Left lung (tissue), 10 donors: ENCODE measurements around the gene ENTPD1. TPM values are rescaled to one million over a fixed set of nuclear protein-coding genes. Genes with fewer than 3 reads are reported as not detected.

ENCODE experiments used
- ATAC-seq: fragments of 200-7000 bp; cut with Tn5 transposase; one replicate; pipeline ENCODE4 v1.9.1; 2020; ENCODE audit warnings: moderate library complexity
- DNase-seq, 4 donors: peaks; one replicate each; pipeline ENCODE4 v3.0.0-alpha.2; 2013 to 2020
- H3K27ac ChIP-seq, 2 donors: fragments of 200-600 bp; sonication (generic) in 1 of 2; one replicate each; pipeline versions ENCODE4 v1.5.0 to v1.8.0; 2020 to 2021
- H3K27me3 ChIP-seq, 2 donors: fragments of 200-600 bp; sonication (generic) in 1 of 2; one replicate each; pipeline versions ENCODE4 v1.5.0 to v1.8.0; 2020 to 2021
- H3K36me3 ChIP-seq, 2 donors: fragments of 200-600 bp; sonication (generic) in 1 of 2; one replicate each; pipeline versions ENCODE4 v1.5.0 to v1.8.0; 2020 to 2021
- H3K4me1 ChIP-seq, 2 donors: fragments of 200-600 bp; one replicate each; pipeline ENCODE4 v1.8.0; 2021
- H3K4me3 ChIP-seq, 2 donors: fragments of 200-600 bp; sonication (generic) in 1 of 2; one replicate each; pipeline versions ENCODE4 v1.5.0 to v1.8.0; 2020 to 2021; ENCODE audit warnings: mild to moderate bottlenecking in 1 of 2
- H3K9me3 ChIP-seq, 2 donors: fragments of 200-600 bp; sonication (generic) in 1 of 2; one replicate each; pipeline versions ENCODE4 v1.5.0 to v1.8.0; 2020 to 2021
- CTCF ChIP-seq, 2 donors: fragments of 200-600 bp; sonication (generic) in 1 of 2; IDR thresholded peaks; one replicate each; pipeline versions ENCODE4 v1.5.0 to v1.8.0; 2021; ENCODE audit warnings: antibody characterized with exemption in 2 of 2
- intact Hi-C, 2 donors: fragments of 100-400 bp; cut with DNase I; formaldehyde crosslinking; loops; one replicate each; pipeline versions ENCODE4 v1.11.2 to v1.14.2; 2022
- polyA plus RNA-seq, 6 donors: library from polyadenylated mRNA; unstranded; fragments of 120-200 nt; gene quantifications; one replicate each; pipeline ENCODE4 v1.2.1, GENCODE V29; 2013; ENCODE audit not compliant: insufficient read length in 6 of 6
- total RNA-seq, 2 donors: library from RNA; stranded (reverse); fragmentation: NEBNext Ultra II Directional; extraction: Animal tissue kit (Norgen Biotek cat#: 25700); gene quantifications; one replicate each; pipeline ENCODE4 v1.2.1, GENCODE V29; 2021
- donor health status: DM: no; HTN: yes; CAD: no.
- donor health status: DM: no; HTN: no; CAD: no.

Gene ENTPD1
- total and polyA plus RNA-seq, 8 donors: 20.2 to 37.6 (median 24.5) TPM

GRCh38 chr10:95742962-95743535, 12.9 kb upstream of the ENTPD1 start:
- peaks cover 0 to 22% of the 10 kb centered on the region in 2 donors for H3K4me1 ChIP-seq
- ATAC-seq: no peak
- no peak overlapping the region for H3K4me3 ChIP-seq
- no peaks in the 10 kb centered on the region for H3K27me3 ChIP-seq
- no peak for TF ChIP-seq CTCF (IDR thresholded peaks at IDR 0.05)
- peak overlapping the region; percentile 67 to 74 for H3K27ac ChIP-seq
- DNase-seq: no peak
- H3K9me3 ChIP-seq: no peaks in the 10 kb centered on the region
- no peaks in the 10 kb centered on the region for H3K36me3 ChIP-seq
- intact Hi-C loops: no loop called here

GRCh38 chr10:95745501-95745900, 10.5 kb upstream of the ENTPD1 start:
- Histone ChIP-seq H3K27me3 (no peaks in the 10 kb centered on the region), H3K4me3 (no peak overlapping the region), H3K27ac (peak overlapping the region in 1 of 2 donors; percentile 55), H3K36me3 (no peaks in the 10 kb centered on the region), H3K9me3 (no peaks in the 10 kb centered on the region), H3K4me1 (peaks cover 0 to 22% of the 10 kb centered on the region in 2 donors)
- no peak for TF ChIP-seq CTCF (IDR thresholded peaks at IDR 0.05)
- intact Hi-C loops: no loop called here
- no peak for DNase-seq
- ATAC-seq: no peak

GRCh38 chr10:95748349-95748748, 7.6 kb upstream of the ENTPD1 start:
- DNase-seq: no peak
- Histone ChIP-seq H3K27ac (no peak overlapping the region), H3K4me1 (no peaks in the 10 kb centered on the region), H3K36me3 (no peaks in the 10 kb centered on the region), H3K27me3 (no peaks in the 10 kb centered on the region), H3K9me3 (no peaks in the 10 kb centered on the region), H3K4me3 (no peak overlapping the region)
- intact Hi-C loops: no loop called here
- no peak for TF ChIP-seq CTCF (IDR thresholded peaks at IDR 0.05)
- no peak for ATAC-seq

- TF ChIP-seq CTCF (IDR thresholded peaks at IDR 0.05): no peak
- H3K4me3 ChIP-seq: peak overlapping the region; percentile 26 to 37
- H3K36me3 ChIP-seq: no peaks in the 10 kb centered on the region
- ATAC-seq: peak; percentile 66
- peak overlapping the region; percentile 75 to 91 for H3K27ac ChIP-seq
- intact Hi-C loops: no loop called here
- DNase-seq: peak in 2 of 4 donors; percentile 49 to 53
- no peaks in the 10 kb centered on the region for H3K9me3 ChIP-seq
- peaks cover 0 to 41% of the 10 kb centered on the region in 2 donors for H3K4me1 ChIP-seq
- H3K27me3 ChIP-seq: no peaks in the 10 kb centered on the region
Observed at GRCh38 chr10:95755511-95756004, 405 bp upstream of the ENTPD1 start.

- DNase-seq: no peak
- Histone ChIP-seq H3K27ac (peak overlapping the region; percentile 75 to 91), H3K4me3 (peak overlapping the region; percentile 26 to 37), H3K4me1 (peaks cover 0 to 50% of the 10 kb centered on the region in 2 donors), H3K9me3 (no peaks in the 10 kb centered on the region), H3K36me3 (no peaks in the 10 kb centered on the region), H3K27me3 (no peaks in the 10 kb centered on the region)
- no peak for ATAC-seq
- intact Hi-C loops: no loop called here
- no peak for TF ChIP-seq CTCF (IDR thresholded peaks at IDR 0.05)
Observed at GRCh38 chr10:95756809-95757684, 1.1 kb downstream of the ENTPD1 start.
